ENCODE results near the gene B3GNT5. TPM values are rescaled to one million over a fixed set of nuclear protein-coding genes. Genes with fewer than 3 reads are reported as not detected.

Gene B3GNT5
- total RNA-seq, 1 donor from 2014 or later, result 20.4 TPM

DNA sequence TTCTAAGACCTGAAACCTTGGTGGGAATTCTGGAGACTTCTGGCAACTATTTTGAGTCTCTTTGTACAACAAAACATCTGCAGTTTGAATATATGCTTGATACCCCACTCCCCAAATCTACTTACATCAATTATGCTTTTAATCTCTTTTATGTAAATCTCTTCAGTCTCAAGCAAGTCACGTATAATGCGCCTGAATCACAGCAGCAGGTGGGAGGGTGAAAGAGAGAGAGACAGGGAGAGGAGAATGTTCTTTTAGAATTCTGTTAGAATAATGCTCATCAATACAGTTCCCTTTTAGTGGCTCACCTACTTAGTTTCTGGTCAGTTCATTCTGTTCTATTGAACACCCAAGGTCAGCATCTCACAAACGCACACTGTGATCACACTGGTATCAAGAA, 22.2 kb upstream of the B3GNT5 start:
- intact Hi-C loops (cut with DNase I), result no loop called here

DNA sequence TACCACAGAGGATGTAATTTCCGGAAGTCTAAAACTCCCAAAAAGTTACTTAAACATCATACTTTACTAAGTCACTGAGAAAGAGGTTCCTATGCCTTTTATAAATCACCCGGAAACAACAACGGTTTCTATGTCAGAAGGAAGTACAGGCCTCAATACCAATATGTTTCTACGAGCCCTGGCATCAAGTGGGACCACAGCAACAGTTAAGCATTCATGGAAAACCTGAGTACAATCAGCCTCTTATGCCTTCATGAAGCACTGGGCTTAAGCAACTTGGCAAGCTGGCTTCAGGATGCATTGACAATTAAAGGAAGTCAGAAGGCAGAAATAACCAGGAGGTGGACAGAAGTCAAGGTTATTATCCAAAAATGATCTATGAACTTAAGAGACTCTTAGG, 19.1 kb upstream of the B3GNT5 start:
- Histone ChIP-seq H3K27me3 (no peaks in the 10 kb centered on the region), H3K9me3 (no peaks in the 10 kb centered on the region), H3K4me3 (no peak overlapping the region), H3K4me1 (no peaks in the 10 kb centered on the region), H3K27ac (no peak overlapping the region), H3K36me3 (no peaks in the 10 kb centered on the region)
- intact Hi-C loops (cut with DNase I), result no loop called here
- TF ChIP-seq, protein P1, sequence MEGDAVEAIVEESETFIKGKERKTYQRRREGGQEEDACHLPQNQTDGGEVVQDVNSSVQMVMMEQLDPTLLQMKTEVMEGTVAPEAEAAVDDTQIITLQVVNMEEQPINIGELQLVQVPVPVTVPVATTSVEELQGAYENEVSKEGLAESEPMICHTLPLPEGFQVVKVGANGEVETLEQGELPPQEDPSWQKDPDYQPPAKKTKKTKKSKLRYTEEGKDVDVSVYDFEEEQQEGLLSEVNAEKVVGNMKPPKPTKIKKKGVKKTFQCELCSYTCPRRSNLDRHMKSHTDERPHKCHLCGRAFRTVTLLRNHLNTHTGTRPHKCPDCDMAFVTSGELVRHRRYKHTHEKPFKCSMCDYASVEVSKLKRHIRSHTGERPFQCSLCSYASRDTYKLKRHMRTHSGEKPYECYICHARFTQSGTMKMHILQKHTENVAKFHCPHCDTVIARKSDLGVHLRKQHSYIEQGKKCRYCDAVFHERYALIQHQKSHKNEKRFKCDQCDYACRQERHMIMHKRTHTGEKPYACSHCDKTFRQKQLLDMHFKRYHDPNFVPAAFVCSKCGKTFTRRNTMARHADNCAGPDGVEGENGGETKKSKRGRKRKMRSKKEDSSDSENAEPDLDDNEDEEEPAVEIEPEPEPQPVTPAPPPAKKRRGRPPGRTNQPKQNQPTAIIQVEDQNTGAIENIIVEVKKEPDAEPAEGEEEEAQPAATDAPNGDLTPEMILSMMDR (IDR thresholded peaks at IDR 0.05), result no peak
- TF ChIP-seq POLR2AphosphoS5 (IDR thresholded peaks at IDR 0.05; ENCODE audit: insufficient read depth in 1 of 2, low read depth in 1 of 2), result no peak
- TF ChIP-seq POLR2A (IDR thresholded peaks at IDR 0.05), result no peak
- DNase-seq (ENCODE audit: extremely low spot score in 2 of 2), result no peak

More for the DNA sequence above, 22.2 kb upstream of the B3GNT5 start:
- DNase-seq (ENCODE audit: extremely low spot score in 2 of 2), result no peak
- Histone ChIP-seq H3K36me3 (no peaks in the 10 kb centered on the region), H3K4me1 (no peaks in the 10 kb centered on the region), H3K27me3 (no peaks in the 10 kb centered on the region), H3K9me3 (no peaks in the 10 kb centered on the region), H3K4me3 (no peak overlapping the region), H3K27ac (no peak overlapping the region)
- TF ChIP-seq POLR2A (IDR thresholded peaks at IDR 0.05) (no peak), POLR2AphosphoS5 (IDR thresholded peaks at IDR 0.05; ENCODE audit: insufficient read depth in 1 of 2, low read depth in 1 of 2) (no peak)
- TF ChIP-seq, protein P1 (IDR thresholded peaks at IDR 0.05), result no peak

DNA sequence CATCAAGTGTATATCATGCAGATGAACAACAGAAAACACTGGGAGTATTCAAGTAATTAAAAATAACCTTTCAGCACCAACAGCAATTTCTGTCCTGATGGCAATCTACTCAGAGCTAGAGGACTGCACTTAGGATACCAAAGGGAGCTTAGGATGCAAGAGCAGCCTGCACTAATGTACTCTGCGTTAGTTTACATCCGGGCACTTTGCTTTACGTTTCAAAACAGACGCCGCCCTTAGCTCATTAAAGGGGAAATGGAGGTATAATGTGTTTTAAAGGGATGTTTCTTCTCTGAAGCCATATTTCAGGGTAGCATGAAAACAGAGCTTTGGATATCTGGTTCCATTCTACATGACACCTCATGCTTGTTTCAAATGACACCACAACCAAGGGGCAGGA, 14.0 kb upstream of the B3GNT5 start:
- intact Hi-C loops (cut with DNase I), result no loop called here

DNA sequence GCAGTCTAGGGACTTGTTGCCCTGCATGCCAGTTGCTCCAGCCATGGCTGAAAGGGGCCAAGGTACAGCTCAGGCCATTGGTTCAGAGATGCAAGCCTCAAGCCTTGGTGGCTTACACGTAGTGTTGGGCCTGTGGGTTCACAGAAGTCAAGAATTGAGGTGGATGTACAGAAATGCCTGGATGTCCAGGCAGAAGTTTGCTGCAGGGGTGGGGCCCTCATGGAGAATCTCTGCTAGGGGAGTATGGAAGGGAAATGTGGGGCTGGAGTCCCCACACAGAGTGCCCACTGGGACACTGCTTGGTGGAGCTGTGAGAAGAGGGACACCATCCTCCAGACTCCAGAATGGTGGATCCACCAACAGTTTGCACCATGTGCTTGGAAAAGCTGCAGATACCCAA, 10.6 kb upstream of the B3GNT5 start:
- Histone ChIP-seq H3K9me3 (no peaks in the 10 kb centered on the region), H3K4me3 (no peak overlapping the region), H3K27ac (no peak overlapping the region), H3K4me1 (no peaks in the 10 kb centered on the region), H3K27me3 (no peaks in the 10 kb centered on the region), H3K36me3 (no peaks in the 10 kb centered on the region)
- TF ChIP-seq, protein P1 (IDR thresholded peaks at IDR 0.05), result no peak
- no peak for TF ChIP-seq POLR2A (IDR thresholded peaks at IDR 0.05)
- no peak for TF ChIP-seq POLR2AphosphoS5 (IDR thresholded peaks at IDR 0.05; ENCODE audit: insufficient read depth in 1 of 2, low read depth in 1 of 2)
- intact Hi-C loops (cut with DNase I), result no loop called here
- no peak for DNase-seq (ENCODE audit: extremely low spot score in 2 of 2)

More for the DNA sequence above, 14.0 kb upstream of the B3GNT5 start:
- DNase-seq (ENCODE audit: extremely low spot score in 2 of 2), result no peak
- Histone ChIP-seq H3K27me3 (no peaks in the 10 kb centered on the region), H3K4me1 (no peaks in the 10 kb centered on the region), H3K27ac (no peak overlapping the region), H3K4me3 (no peak overlapping the region), H3K9me3 (no peaks in the 10 kb centered on the region), H3K36me3 (no peaks in the 10 kb centered on the region)
- no peak for TF ChIP-seq POLR2AphosphoS5 (IDR thresholded peaks at IDR 0.05; ENCODE audit: insufficient read depth in 1 of 2, low read depth in 1 of 2)
- TF ChIP-seq, protein P1 (IDR thresholded peaks at IDR 0.05), result no peak
- TF ChIP-seq POLR2A (IDR thresholded peaks at IDR 0.05), result no peak

DNA sequence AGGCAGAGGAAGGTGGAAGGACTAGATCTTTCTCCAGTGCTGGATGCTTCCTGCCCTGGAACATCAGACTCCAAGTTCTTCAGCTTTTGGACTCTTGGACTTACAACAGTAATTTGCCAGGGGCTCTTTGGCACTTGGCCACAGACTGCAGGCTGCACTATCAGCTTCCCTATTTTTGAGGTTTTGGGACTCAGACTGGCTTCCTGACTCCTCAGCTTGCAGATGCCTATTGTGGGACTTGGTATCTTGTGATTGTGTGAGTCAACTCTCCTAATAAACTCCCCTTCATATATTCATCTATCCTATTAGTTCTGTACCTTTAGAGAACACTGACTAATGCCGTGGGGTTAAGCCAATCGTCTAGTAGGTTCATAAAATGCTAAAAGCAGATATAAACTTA, 8.8 kb upstream of the B3GNT5 start:
- DNase-seq (ENCODE audit: extremely low spot score in 2 of 2), result no peak
- Histone ChIP-seq H3K4me3 (no peak overlapping the region), H3K9me3 (no peaks in the 10 kb centered on the region), H3K4me1 (no peaks in the 10 kb centered on the region), H3K27ac (no peak overlapping the region), H3K36me3 (no peaks in the 10 kb centered on the region), H3K27me3 (no peaks in the 10 kb centered on the region)
- TF ChIP-seq POLR2AphosphoS5 (IDR thresholded peaks at IDR 0.05; ENCODE audit: insufficient read depth in 1 of 2, low read depth in 1 of 2) (no peak), POLR2A (IDR thresholded peaks at IDR 0.05) (no peak)
- TF ChIP-seq, protein P1 (IDR thresholded peaks at IDR 0.05), result no peak
- intact Hi-C loops (cut with DNase I), result no loop called here
